ENCODE data around the gene TBC1D8. TPM values are rescaled to one million over a fixed set of nuclear protein-coding genes. Genes with fewer than 3 reads are reported as not detected.

TBC1D8 gene
- total and polyA plus RNA-seq, 2 donors (not counting 1 experiment from before 2014, with no cell fraction given): 1.7 to 15.7 TPM

- Mint-ChIP-seq H3K4me1 (peaks cover 16% of the 10 kb centered on the region), H3K9me3 (ENCODE audit: insufficient read depth) (no peaks in the 10 kb centered on the region), H3K4me3 (no peak overlapping the region), H3K27ac (no peak overlapping the region), H3K27me3 (peaks cover 15% of the 10 kb centered on the region)
- TF ChIP-seq, protein P1, sequence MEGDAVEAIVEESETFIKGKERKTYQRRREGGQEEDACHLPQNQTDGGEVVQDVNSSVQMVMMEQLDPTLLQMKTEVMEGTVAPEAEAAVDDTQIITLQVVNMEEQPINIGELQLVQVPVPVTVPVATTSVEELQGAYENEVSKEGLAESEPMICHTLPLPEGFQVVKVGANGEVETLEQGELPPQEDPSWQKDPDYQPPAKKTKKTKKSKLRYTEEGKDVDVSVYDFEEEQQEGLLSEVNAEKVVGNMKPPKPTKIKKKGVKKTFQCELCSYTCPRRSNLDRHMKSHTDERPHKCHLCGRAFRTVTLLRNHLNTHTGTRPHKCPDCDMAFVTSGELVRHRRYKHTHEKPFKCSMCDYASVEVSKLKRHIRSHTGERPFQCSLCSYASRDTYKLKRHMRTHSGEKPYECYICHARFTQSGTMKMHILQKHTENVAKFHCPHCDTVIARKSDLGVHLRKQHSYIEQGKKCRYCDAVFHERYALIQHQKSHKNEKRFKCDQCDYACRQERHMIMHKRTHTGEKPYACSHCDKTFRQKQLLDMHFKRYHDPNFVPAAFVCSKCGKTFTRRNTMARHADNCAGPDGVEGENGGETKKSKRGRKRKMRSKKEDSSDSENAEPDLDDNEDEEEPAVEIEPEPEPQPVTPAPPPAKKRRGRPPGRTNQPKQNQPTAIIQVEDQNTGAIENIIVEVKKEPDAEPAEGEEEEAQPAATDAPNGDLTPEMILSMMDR (IDR thresholded peaks at IDR 0.05): no peak
- no peak for TF ChIP-seq EZH2 (IDR thresholded peaks at IDR 0.05; ENCODE audit: borderline replicate concordance, insufficient read depth, low read depth, low read length, poor library complexity, severe bottlenecking)
- POLR2A ChIA-PET: no interaction called here
- 44% methylated on average over 2 of the region's 4 CpGs for WGBS (ENCODE audit: insufficient coverage)
- DNase-seq: no peak
- ATAC-seq (ENCODE audit: low read depth): no peak
- H4K20me1 ChIP-seq (ENCODE audit: control insufficient read depth, insufficient read depth, low read length, poor library complexity, severe bottlenecking): no peaks in the 10 kb centered on the region
- peaks cover 5% of the 10 kb centered on the region in 2 donors for H3K4me1 ChIP-seq (ENCODE audit: control insufficient read depth in 2 of 2, insufficient read depth in 2 of 2, low read length in 2 of 2)
- no peaks in the 10 kb centered on the region for H3K79me2 ChIP-seq (ENCODE audit: control insufficient read depth, insufficient read depth, low read length)
- H3K36me3 ChIP-seq (replicated peaks in 1 of 2; ENCODE audit: control extremely low read depth in 1 of 2, control insufficient read depth in 1 of 2, extremely low read depth in 1 of 2, insufficient read depth in 2 of 2, low read length in 1 of 2): no peaks in the 10 kb centered on the region
- H3K4me2 ChIP-seq (replicated peaks; ENCODE audit: low read depth, low read length, poor library complexity, severe bottlenecking): no peak overlapping the region
- no peak overlapping the region for H3K9ac ChIP-seq (ENCODE audit: low read length)
- H3K27ac ChIP-seq (ENCODE audit: low read length in 2 of 2): no peak overlapping the region
- CTCF ChIA-PET: no interaction called here
- intact Hi-C loops (cut with micrococcal nuclease): no loop called here
- H3K4me3 ChIP-seq (ENCODE audit: control extremely low read depth in 1 of 5, extremely low read depth in 1 of 5, insufficient read depth in 1 of 5, low read depth in 2 of 5, low read length in 4 of 5): no peak overlapping the region
- H3K27me3 ChIP-seq (replicated peaks in 1 of 4; ENCODE audit: control extremely low read depth in 1 of 4, control insufficient read depth in 3 of 4, insufficient read depth in 4 of 4, low read length in 3 of 4): no peaks in the 10 kb centered on the region
- peaks cover 0 to 2% (median 0%) of the 10 kb centered on the region in 3 donors for H3K9me3 ChIP-seq (ENCODE audit: control extremely low read depth in 1 of 3, control insufficient read depth in 2 of 3, insufficient read depth in 1 of 3, low read length in 2 of 3)
- no peak overlapping the region for H2AFZ ChIP-seq (ENCODE audit: insufficient read depth, low read depth, low read length, poor library complexity, severe bottlenecking)
Observed at GRCh38 chr2:101116348-101116747, 34.8 kb downstream of the TBC1D8 start.

DNA sequence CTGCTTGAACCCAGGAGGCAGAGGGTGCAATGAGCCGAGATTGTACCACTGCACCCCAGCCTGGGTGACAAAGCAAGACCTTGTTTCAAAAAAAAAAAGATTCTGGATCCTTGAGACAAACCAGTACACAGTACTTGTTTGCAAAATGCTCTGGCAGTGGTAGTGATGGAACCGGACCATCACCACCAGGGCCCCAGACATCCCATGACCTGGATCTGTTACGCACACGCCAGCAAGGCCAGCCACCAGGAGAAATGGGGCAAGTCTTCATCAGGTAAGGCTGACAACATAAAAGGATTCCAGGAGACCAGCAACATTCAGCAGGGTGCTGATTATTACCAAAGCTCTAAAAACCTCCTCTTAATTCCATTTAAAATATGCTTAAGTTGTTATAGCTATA, 35.5 kb downstream of the TBC1D8 start:
- H3K27me3 Mint-ChIP-seq: peaks cover 18% of the 10 kb centered on the region
- ChIA-PET CTCF (no interaction called here), POLR2A (no interaction called here)
- no peak overlapping the region for H3K27ac Mint-ChIP-seq
- WGBS (ENCODE audit: insufficient coverage): 98% methylated on average over 4 of the region's 4 CpGs
- Histone ChIP-seq H3K27me3 (replicated peaks in 1 of 4; ENCODE audit: control extremely low read depth in 1 of 4, control insufficient read depth in 3 of 4, insufficient read depth in 4 of 4, low read length in 3 of 4) (no peaks in the 10 kb centered on the region), H3K9ac (ENCODE audit: low read length) (no peak overlapping the region), H3K4me3 (ENCODE audit: control extremely low read depth in 1 of 5, extremely low read depth in 1 of 5, insufficient read depth in 1 of 5, low read depth in 2 of 5, low read length in 4 of 5) (no peak overlapping the region), H3K9me3 (ENCODE audit: control extremely low read depth in 1 of 3, control insufficient read depth in 2 of 3, insufficient read depth in 1 of 3, low read length in 2 of 3) (peaks cover 0 to 2% (median 0%) of the 10 kb centered on the region in 3 donors), H3K79me2 (ENCODE audit: control insufficient read depth, insufficient read depth, low read length) (no peaks in the 10 kb centered on the region), H2AFZ (ENCODE audit: insufficient read depth, low read depth, low read length, poor library complexity, severe bottlenecking) (no peak overlapping the region), H3K4me2 (replicated peaks; ENCODE audit: low read depth, low read length, poor library complexity, severe bottlenecking) (no peak overlapping the region), H4K20me1 (ENCODE audit: control insufficient read depth, insufficient read depth, low read length, poor library complexity, severe bottlenecking) (no peaks in the 10 kb centered on the region), H3K27ac (ENCODE audit: low read length in 2 of 2) (no peak overlapping the region), H3K4me1 (ENCODE audit: control insufficient read depth in 2 of 2, insufficient read depth in 2 of 2, low read length in 2 of 2) (peaks cover 5% of the 10 kb centered on the region in 2 donors), H3K36me3 (replicated peaks in 1 of 2; ENCODE audit: control extremely low read depth in 1 of 2, control insufficient read depth in 1 of 2, extremely low read depth in 1 of 2, insufficient read depth in 2 of 2, low read length in 1 of 2) (no peaks in the 10 kb centered on the region)
- ATAC-seq (ENCODE audit: low read depth) (no peak), DNase-seq (no peak)
- no peak overlapping the region for H3K4me3 Mint-ChIP-seq
- TF ChIP-seq, protein P1 (IDR thresholded peaks at IDR 0.05): no peak
- TF ChIP-seq EZH2 (IDR thresholded peaks at IDR 0.05; ENCODE audit: borderline replicate concordance, insufficient read depth, low read depth, low read length, poor library complexity, severe bottlenecking): no peak
- no peaks in the 10 kb centered on the region for H3K9me3 Mint-ChIP-seq (ENCODE audit: insufficient read depth)
- intact Hi-C loops (cut with micrococcal nuclease): no loop called here
- peaks cover 16% of the 10 kb centered on the region for H3K4me1 Mint-ChIP-seq

Data from B cell (primary cell).